ENCODE measurements around the gene SIPA1L2.

DNA sequence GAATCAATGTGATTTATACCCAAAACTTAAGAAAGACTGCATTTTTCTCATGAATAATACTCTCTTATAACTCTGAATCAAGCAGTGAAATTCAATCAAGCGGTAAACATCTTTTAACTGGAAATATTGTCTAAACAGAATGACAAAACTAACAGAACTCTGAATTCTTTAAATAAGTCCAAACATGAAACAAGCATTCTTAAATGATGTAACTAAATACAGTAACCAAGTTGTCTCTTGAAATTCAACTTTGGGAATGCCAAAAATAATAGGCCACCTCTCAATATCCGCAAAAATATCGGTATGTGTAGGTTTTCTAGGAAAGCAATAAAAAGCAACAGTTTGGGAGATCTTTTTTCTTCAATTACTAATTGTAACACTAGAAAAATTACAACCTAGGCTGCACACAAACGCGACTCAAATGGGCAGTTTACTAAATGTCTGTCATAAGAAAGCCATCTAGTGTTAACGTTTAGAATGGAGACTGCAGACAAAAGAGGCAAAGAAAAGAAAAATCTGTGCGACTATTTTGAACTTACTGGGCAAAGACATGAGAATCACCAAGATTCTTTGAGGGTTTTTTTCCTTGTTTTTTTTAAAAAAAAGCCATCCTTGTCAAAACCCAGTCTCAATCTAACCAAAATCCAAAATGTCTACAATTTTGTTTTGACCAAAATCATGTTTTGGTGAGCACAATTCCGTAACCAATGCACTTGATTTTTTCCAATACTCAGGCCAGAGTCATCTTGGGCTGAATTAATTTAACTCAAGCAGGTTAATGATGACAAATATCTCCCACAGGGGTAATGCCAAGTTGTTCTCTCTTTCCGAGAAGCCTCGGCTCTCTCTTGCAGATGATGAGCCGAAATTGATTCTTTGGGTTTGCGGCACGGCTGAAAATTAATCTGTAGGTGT lies 1.3 kb downstream of the SIPA1L2 start:
- TF ChIP-seq POLR2AphosphoS2 (IDR thresholded peaks at IDR 0.05; ENCODE audit: low read depth, low read length) (no peak), RELA (IDR thresholded peaks at IDR 0.05; ENCODE audit: borderline replicate concordance, partially characterized antibody) (no peak), STAT1 (conservative IDR thresholded peaks at IDR 0.05) (no peak), IRF3 (IDR thresholded peaks at IDR 0.05) (no peak)
- TF ChIP-seq, protein P1, sequence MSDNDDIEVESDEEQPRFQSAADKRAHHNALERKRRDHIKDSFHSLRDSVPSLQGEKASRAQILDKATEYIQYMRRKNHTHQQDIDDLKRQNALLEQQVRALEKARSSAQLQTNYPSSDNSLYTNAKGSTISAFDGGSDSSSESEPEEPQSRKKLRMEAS (IDR thresholded peaks at IDR 0.05; ENCODE audit: low read depth, low read length): no peak

Data from GM12878 (cell line).